HepG2 (cell line): ENCODE data around the gene PPOX. TPM values are rescaled to one million over a fixed set of nuclear protein-coding genes. Genes with fewer than 3 reads are reported as not detected.

ENCODE experiments used
- AGO2 ChIP-seq: fragments of 200-400 bp; formaldehyde crosslinking; optimal IDR thresholded peaks from 2 replicates; pipeline ENCODE3; 2017; ENCODE audit warnings: mild to moderate bottlenecking, low read depth, low read length, moderate library complexity
- ARNTL ChIP-seq: sonication (generic); formaldehyde crosslinking; IDR thresholded peaks from 2 replicates; pipeline ENCODE4 v1.4.0; 2020; ENCODE audit warnings: mild to moderate bottlenecking, missing genetic modification reagents
- TBX2 ChIP-seq: sonication (generic); formaldehyde crosslinking; IDR thresholded peaks from 2 replicates; pipeline ENCODE4 v1.5.0; 2020; ENCODE audit warnings: missing genetic modification reagents, mild to moderate bottlenecking, borderline replicate concordance
- ZNF260 ChIP-seq: sonication (generic); formaldehyde crosslinking; IDR thresholded peaks from 2 replicates; pipeline ENCODE4 v1.4.0; 2020; ENCODE audit warnings: missing genetic modification reagents, low read depth, mild to moderate bottlenecking, borderline replicate concordance
- ZNF343 ChIP-seq: sonication (generic); formaldehyde crosslinking; IDR thresholded peaks from 2 replicates; pipeline ENCODE4 v1.4.0; 2020; ENCODE audit warnings: mild to moderate bottlenecking, missing genetic modification reagents
- ZNF598 ChIP-seq: sonication (generic); formaldehyde crosslinking; IDR thresholded peaks from 2 replicates; pipeline ENCODE4 v1.5.1; 2020; ENCODE audit warnings: mild to moderate bottlenecking, missing genetic modification reagents, borderline replicate concordance
- polyA plus RNA-seq, 8 experiments: library from polyadenylated mRNA; depleted of rRNA in 3 of 8; stranded (reverse) in 7 of 8; unstranded in 1 of 8; fragments of >200 nt; fragmentation: Illumina TruSeq in 4 of 8; extraction: Trizol in 4 of 8; gene quantifications; 2 replicates each; pipeline versions ENCODE4 v1.2.1 to v1.2.3, GENCODE V29; 2011 to 2016; ENCODE audit warnings: low read depth in 4 of 8, missing spikeins in 1 of 8, mixed read lengths in 1 of 8; ENCODE audit not compliant: insufficient read depth in 1 of 8
- total RNA-seq, 5 experiments: library from RNA; depleted of rRNA; stranded (reverse); fragments of >200 nt; fragmentation: Illumina TruSeq; extraction: Trizol; gene quantifications; 2 replicates each; pipeline ENCODE4 v1.2.3, GENCODE V29; 2016; ENCODE audit warnings: low read depth in 1 of 5
- TF ChIP-seq, protein P1 (sequence below): sonication (generic); formaldehyde crosslinking; IDR thresholded peaks from 2 replicates; pipeline ENCODE4 v1.5.0; 2020; ENCODE audit warnings: mild to moderate bottlenecking, missing genetic modification reagents, borderline replicate concordance
- TF ChIP-seq, protein P2 (sequence below): sonication (generic); formaldehyde crosslinking; IDR thresholded peaks from 2 replicates; pipeline ENCODE4 v1.5.0; 2020; ENCODE audit warnings: missing genetic modification reagents
- TF ChIP-seq, protein P3 (sequence below): sonication (generic); formaldehyde crosslinking; IDR thresholded peaks from 2 replicates; pipeline ENCODE4 v1.4.0; 2020; ENCODE audit warnings: mild to moderate bottlenecking, low read depth, missing genetic modification reagents
- TF ChIP-seq, protein P4 (sequence below): sonication (generic); formaldehyde crosslinking; IDR thresholded peaks from 2 replicates; pipeline ENCODE4 v1.4.0; 2020; ENCODE audit warnings: mild to moderate bottlenecking, missing genetic modification reagents
- TF ChIP-seq, protein P5 (sequence below): IDR thresholded peaks from 2 replicates; pipeline ENCODE4 v1.6.1; 2018; ENCODE audit warnings: missing genetic modification reagents
- TF ChIP-seq, protein P6 (sequence below): IDR thresholded peaks from 2 replicates; pipeline ENCODE4 v1.6.1; 2016; ENCODE audit warnings: missing compliant biosample characterization, missing genetic modification reagents, borderline replicate concordance
- TF ChIP-seq, protein P7 (sequence below): sonication (generic); formaldehyde crosslinking; IDR thresholded peaks from 2 replicates; pipeline ENCODE4 v1.4.0; 2020; ENCODE audit warnings: missing genetic modification reagents

Gene PPOX
- total and polyA plus RNA-seq, 2 of the 13 experiments (the other 11 are each of a cell fraction or from before 2014, with no cell fraction given): 15.5 to 27.7 TPM

DNA sequence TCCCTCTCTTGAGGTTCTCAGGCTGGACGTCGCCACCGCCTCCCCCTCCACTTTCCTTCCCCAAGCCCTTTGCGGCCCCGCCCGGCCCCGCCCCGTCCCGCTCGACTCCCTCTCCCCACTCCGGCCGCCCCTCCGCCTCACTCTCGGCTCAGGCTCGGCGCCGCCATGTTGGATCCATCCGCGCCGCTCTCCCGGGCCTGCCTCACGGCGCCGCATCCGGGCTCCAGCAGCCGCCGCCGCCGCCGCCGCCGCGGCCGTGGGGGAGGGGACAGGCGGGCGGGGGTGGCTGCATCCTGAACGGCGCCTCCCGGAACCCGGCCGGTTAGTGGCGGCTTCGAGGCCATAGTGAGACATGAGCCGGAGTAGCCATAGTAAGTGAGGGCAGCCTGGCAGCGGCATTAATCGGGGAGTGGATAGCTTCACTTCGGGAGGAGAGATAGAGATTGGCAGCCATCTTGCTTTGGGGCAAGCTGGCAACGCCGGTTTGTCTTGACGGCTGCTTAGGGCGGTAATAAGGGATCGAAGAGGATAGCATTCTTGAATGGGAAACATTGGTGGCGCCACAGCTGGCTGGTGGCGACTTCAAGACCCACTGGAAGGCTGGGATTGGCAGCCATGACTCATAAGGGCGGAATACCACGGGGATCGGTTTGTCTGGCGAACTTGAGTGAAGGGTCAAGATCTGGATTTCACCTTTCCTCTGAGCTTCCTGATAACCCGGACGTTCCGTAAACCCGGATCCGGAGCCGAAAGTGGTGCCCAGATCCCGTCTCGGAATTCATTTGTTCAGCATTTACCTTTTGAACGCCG, 33.6 kb upstream of the PPOX start, which contains the start of gene DEDD (continued):
- TF ChIP-seq, protein P1, sequence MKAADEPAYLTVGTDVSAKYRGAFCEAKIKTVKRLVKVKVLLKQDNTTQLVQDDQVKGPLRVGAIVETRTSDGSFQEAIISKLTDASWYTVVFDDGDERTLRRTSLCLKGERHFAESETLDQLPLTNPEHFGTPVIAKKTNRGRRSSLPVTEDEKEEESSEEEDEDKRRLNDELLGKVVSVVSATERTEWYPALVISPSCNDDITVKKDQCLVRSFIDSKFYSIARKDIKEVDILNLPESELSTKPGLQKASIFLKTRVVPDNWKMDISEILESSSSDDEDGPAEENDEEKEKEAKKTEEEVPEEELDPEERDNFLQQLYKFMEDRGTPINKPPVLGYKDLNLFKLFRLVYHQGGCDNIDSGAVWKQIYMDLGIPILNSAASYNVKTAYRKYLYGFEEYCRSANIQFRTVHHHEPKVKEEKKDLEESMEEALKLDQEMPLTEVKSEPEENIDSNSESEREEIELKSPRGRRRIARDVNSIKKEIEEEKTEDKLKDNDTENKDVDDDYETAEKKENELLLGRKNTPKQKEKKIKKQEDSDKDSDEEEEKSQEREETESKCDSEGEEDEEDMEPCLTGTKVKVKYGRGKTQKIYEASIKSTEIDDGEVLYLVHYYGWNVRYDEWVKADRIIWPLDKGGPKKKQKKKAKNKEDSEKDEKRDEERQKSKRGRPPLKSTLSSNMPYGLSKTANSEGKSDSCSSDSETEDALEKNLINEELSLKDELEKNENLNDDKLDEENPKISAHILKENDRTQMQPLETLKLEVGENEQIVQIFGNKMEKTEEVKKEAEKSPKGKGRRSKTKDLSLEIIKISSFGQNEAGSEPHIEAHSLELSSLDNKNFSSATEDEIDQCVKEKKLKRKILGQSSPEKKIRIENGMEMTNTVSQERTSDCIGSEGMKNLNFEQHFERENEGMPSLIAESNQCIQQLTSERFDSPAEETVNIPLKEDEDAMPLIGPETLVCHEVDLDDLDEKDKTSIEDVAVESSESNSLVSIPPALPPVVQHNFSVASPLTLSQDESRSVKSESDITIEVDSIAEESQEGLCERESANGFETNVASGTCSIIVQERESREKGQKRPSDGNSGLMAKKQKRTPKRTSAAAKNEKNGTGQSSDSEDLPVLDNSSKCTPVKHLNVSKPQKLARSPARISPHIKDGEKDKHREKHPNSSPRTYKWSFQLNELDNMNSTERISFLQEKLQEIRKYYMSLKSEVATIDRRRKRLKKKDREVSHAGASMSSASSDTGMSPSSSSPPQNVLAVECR (CRISPR knock-in tag): peak; percentile 40; the same call in 1 of the 2 replicates
- TF ChIP-seq, protein P2, sequence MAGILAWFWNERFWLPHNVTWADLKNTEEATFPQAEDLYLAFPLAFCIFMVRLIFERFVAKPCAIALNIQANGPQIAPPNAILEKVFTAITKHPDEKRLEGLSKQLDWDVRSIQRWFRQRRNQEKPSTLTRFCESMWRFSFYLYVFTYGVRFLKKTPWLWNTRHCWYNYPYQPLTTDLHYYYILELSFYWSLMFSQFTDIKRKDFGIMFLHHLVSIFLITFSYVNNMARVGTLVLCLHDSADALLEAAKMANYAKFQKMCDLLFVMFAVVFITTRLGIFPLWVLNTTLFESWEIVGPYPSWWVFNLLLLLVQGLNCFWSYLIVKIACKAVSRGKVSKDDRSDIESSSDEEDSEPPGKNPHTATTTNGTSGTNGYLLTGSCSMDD (CRISPR knock-in tag): no peak
- TF ChIP-seq, protein P3, sequence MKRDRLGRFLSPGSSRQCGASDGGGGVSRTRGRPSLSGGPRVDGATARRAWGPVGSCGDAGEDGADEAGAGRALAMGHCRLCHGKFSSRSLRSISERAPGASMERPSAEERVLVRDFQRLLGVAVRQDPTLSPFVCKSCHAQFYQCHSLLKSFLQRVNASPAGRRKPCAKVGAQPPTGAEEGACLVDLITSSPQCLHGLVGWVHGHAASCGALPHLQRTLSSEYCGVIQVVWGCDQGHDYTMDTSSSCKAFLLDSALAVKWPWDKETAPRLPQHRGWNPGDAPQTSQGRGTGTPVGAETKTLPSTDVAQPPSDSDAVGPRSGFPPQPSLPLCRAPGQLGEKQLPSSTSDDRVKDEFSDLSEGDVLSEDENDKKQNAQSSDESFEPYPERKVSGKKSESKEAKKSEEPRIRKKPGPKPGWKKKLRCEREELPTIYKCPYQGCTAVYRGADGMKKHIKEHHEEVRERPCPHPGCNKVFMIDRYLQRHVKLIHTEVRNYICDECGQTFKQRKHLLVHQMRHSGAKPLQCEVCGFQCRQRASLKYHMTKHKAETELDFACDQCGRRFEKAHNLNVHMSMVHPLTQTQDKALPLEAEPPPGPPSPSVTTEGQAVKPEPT (CRISPR knock-in tag): 0 out of 2 replicates have a peak, but pooled peaks have one; percentile 16
- TF ChIP-seq, protein P4, sequence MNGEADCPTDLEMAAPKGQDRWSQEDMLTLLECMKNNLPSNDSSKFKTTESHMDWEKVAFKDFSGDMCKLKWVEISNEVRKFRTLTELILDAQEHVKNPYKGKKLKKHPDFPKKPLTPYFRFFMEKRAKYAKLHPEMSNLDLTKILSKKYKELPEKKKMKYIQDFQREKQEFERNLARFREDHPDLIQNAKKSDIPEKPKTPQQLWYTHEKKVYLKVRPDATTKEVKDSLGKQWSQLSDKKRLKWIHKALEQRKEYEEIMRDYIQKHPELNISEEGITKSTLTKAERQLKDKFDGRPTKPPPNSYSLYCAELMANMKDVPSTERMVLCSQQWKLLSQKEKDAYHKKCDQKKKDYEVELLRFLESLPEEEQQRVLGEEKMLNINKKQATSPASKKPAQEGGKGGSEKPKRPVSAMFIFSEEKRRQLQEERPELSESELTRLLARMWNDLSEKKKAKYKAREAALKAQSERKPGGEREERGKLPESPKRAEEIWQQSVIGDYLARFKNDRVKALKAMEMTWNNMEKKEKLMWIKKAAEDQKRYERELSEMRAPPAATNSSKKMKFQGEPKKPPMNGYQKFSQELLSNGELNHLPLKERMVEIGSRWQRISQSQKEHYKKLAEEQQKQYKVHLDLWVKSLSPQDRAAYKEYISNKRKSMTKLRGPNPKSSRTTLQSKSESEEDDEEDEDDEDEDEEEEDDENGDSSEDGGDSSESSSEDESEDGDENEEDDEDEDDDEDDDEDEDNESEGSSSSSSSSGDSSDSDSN: peak; percentile 51; the same call in 1 of the 2 replicates
- peak; percentile 83 for TF ChIP-seq AGO2
- TF ChIP-seq, protein P5, sequence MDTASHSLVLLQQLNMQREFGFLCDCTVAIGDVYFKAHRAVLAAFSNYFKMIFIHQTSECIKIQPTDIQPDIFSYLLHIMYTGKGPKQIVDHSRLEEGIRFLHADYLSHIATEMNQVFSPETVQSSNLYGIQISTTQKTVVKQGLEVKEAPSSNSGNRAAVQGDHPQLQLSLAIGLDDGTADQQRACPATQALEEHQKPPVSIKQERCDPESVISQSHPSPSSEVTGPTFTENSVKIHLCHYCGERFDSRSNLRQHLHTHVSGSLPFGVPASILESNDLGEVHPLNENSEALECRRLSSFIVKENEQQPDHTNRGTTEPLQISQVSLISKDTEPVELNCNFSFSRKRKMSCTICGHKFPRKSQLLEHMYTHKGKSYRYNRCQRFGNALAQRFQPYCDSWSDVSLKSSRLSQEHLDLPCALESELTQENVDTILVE: peak; percentile 99
- TF ChIP-seq, protein P6, sequence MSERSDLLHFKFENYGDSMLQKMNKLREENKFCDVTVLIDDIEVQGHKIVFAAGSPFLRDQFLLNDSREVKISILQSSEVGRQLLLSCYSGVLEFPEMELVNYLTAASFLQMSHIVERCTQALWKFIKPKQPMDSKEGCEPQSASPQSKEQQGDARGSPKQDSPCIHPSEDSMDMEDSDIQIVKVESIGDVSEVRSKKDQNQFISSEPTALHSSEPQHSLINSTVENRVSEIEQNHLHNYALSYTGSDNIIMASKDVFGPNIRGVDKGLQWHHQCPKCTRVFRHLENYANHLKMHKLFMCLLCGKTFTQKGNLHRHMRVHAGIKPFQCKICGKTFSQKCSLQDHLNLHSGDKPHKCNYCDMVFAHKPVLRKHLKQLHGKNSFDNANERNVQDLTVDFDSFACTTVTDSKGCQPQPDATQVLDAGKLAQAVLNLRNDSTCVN (CRISPR knock-in tag): peak; percentile 84; the same call in 1 of the 2 replicates
- TF ChIP-seq ZNF260 (CRISPR knock-in tag): no peak
- TF ChIP-seq, protein P7, sequence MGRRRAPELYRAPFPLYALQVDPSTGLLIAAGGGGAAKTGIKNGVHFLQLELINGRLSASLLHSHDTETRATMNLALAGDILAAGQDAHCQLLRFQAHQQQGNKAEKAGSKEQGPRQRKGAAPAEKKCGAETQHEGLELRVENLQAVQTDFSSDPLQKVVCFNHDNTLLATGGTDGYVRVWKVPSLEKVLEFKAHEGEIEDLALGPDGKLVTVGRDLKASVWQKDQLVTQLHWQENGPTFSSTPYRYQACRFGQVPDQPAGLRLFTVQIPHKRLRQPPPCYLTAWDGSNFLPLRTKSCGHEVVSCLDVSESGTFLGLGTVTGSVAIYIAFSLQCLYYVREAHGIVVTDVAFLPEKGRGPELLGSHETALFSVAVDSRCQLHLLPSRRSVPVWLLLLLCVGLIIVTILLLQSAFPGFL (CRISPR knock-in tag): no peak
- 0 out of 2 replicates have a peak, but pooled peaks have one; percentile 48 for TF ChIP-seq TBX2
- TF ChIP-seq ZNF343 (CRISPR knock-in tag): no peak
- no peak for TF ChIP-seq ARNTL
- TF ChIP-seq ZNF598: 0 out of 2 replicates have a peak, but pooled peaks have one; percentile 28
